Thymus (tissue), 11 donors: ENCODE data around the gene IRF8. TPM values are rescaled to one million over a fixed set of nuclear protein-coding genes. Genes with fewer than 3 reads are reported as not detected.
"Not testable (repeated sequence)": the region's sequence is repeated elsewhere in the genome, so short reads cannot be mapped to it uniquely, and the experiment has no call there.

Experiments
- DNase-seq, 9 donors: peaks; one replicate each; pipeline ENCODE4 v3.0.0-alpha.2; 2013; ENCODE audit warnings: low spot score in 9 of 9, low read depth in 6 of 9, missing footprints in 1 of 9
- H3K27ac ChIP-seq, 2 donors: one replicate each; pipeline ENCODE4 v1.5.1; 2013; ENCODE audit warnings: control low read depth in 1 of 2, low read depth in 1 of 2, low read length in 1 of 2, mild to moderate bottlenecking in 1 of 2, moderate library complexity in 1 of 2
- H3K27me3 ChIP-seq, 2 donors: one replicate each; pipeline ENCODE4 v1.5.1; 2013; ENCODE audit warnings: low read length in 1 of 2; ENCODE audit not compliant: control insufficient read depth in 2 of 2, insufficient read depth in 1 of 2
- H3K36me3 ChIP-seq, 2 donors: one replicate each; pipeline ENCODE4 v1.5.1; 2013; ENCODE audit warnings: low read length in 1 of 2, mild to moderate bottlenecking in 1 of 2, moderate library complexity in 1 of 2; ENCODE audit not compliant: control insufficient read depth in 2 of 2, insufficient read depth in 2 of 2
- H3K4me1 ChIP-seq, 2 donors: one replicate each; pipeline ENCODE4 v1.5.1; 2013; ENCODE audit warnings: low read length in 2 of 2; ENCODE audit not compliant: control insufficient read depth in 2 of 2, insufficient read depth in 2 of 2
- H3K4me3 ChIP-seq, 2 donors: one replicate each; pipeline ENCODE4 v1.5.1; 2013; ENCODE audit warnings: low read length in 2 of 2, control low read depth in 1 of 2, mild to moderate bottlenecking in 1 of 2
- H3K9me3 ChIP-seq, 2 donors: one replicate each; pipeline ENCODE4 v1.5.1; 2013; ENCODE audit warnings: low read length in 1 of 2, mild to moderate bottlenecking in 1 of 2; ENCODE audit not compliant: control insufficient read depth in 2 of 2, insufficient read depth in 1 of 2
- WGBS: extraction: QIAGEN DNeasy Blood & Tissue Kit; methylation state at CpG from one replicate; pipeline ENCODE4 v1.1.7; 2013; 5-methylcytosine and 5-hydroxymethylcytosine counted together
- polyA plus RNA-seq: library from polyadenylated mRNA; stranded (reverse); fragments of 200-250 nt; gene quantifications from one replicate; pipeline ENCODE4 v1.2.3, GENCODE V29; 2013
- total RNA-seq: library from RNA; stranded (reverse); fragments of 120-200 nt; gene quantifications from one replicate; pipeline ENCODE4 v1.2.4, GENCODE V29; 2013
- donor health status: healthy.

IRF8 gene
- total and polyA plus RNA-seq, 2 donors: 38.8 to 119 TPM

- H3K4me3 ChIP-seq, DNase-seq, H3K27ac ChIP-seq, H3K27me3 ChIP-seq, H3K9me3 ChIP-seq, H3K4me1 ChIP-seq, H3K36me3 ChIP-seq: not testable (repeated sequence)
- WGBS: 87% methylated on average over 4 of the region's 5 CpGs
These were observed 24.9 kb upstream of the IRF8 start for GRCh38 chr16:85874031-85874430.

GRCh38 chr16:85878407-85878806 is 20.6 kb upstream of the IRF8 start:
- H3K36me3 ChIP-seq: no peaks in the 10 kb centered on the region
- no peaks in the 10 kb centered on the region for H3K9me3 ChIP-seq
- H3K4me3 ChIP-seq: no peak overlapping the region
- DNase-seq: no peak
- H3K27ac ChIP-seq: no peak overlapping the region
- WGBS: 97% methylated on average over 5 of the region's 5 CpGs
- H3K4me1 ChIP-seq: no peaks in the 10 kb centered on the region
- H3K27me3 ChIP-seq: no peaks in the 10 kb centered on the region

- Histone ChIP-seq H3K9me3 (no peaks in the 10 kb centered on the region), H3K4me1 (no peaks in the 10 kb centered on the region), H3K27me3 (peaks cover 0 to 2% of the 10 kb centered on the region in 2 donors), H3K4me3 (no peak overlapping the region), H3K27ac (no peak overlapping the region), H3K36me3 (no peaks in the 10 kb centered on the region)
- no peak for DNase-seq
- WGBS: 64% methylated on average over 5 of the region's 5 CpGs
These were observed 20.1 kb upstream of the IRF8 start for GRCh38 chr16:85878875-85879274.

- WGBS: 84% methylated on average over 6 of the region's 6 CpGs
- Histone ChIP-seq H3K4me1 (no peaks in the 10 kb centered on the region), H3K4me3 (no peak overlapping the region), H3K36me3 (no peaks in the 10 kb centered on the region), H3K9me3 (no peaks in the 10 kb centered on the region), H3K27ac (no peak overlapping the region), H3K27me3 (peaks cover 0 to 6% of the 10 kb centered on the region in 2 donors)
- DNase-seq: no peak
These were observed 19.4 kb upstream of the IRF8 start for GRCh38 chr16:85879549-85879948.

DNA sequence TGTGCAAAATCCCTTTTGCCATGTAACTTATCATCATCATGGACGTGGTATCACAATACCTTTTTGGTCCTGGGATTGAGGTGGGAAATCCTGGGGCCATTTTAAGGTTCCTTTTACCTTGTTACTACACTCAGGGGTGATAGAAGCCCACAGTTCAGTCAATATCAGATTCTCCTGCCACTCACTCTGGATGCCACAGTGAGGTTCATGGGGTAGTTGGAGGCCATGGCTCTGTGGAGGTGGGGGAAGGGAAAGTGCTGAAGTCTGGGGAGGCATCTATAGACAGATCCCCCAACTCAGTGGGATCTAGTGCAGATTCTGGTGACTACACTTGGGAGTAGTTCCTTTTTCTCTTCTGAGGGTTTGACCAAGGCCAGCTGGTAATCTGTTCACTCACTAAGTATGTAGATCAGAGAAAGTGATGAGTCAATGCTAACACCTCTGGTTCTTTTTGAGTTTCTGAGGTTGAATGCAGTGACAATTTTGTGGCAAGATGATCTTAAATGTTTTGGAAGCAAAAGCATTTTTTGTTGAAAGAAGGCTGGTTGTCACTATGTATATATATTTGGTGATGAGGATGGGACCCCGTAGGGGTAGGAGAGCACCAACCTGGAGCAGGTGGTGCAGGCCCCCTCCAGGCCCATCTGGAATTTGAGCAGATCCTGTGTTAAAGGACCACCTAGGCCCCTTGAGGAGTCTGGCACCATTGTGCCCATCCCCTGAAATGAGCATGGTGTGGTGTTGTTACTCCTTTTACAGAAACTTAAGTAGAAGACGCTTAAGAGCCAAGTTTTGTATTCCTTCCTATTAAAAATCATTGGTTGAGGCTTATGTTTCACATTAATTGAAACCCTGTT is 18.8 kb upstream of the IRF8 start:
- H3K4me1 ChIP-seq: no peaks in the 10 kb centered on the region
- 93% methylated on average over 3 of the region's 3 CpGs for WGBS

DNA sequence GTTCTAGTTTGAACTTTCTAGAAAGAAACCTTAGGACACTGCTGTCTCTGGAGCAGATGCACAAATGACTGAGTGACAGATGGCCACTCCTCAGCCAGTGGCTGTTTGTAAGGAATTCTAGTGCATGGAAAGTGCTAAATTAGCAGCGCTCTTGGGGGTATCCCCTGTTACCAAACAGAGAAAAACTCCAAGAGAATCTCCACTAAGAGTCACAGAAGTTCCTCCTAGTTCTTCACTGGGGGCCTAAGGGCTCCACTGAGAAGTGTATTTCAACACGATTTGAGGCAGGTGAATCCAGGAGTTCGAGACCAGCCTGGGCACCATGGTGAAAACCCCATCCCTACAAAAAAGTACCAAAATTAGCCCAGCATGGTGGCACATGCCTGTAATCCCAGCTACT is 18.1 kb upstream of the IRF8 start:
- H3K4me3 ChIP-seq: no peak overlapping the region
- H3K36me3 ChIP-seq: no peaks in the 10 kb centered on the region
- H3K9me3 ChIP-seq: no peaks in the 10 kb centered on the region
- WGBS: 97% methylated on average over 3 of the region's 3 CpGs
- no peaks in the 10 kb centered on the region for H3K4me1 ChIP-seq
- no peak overlapping the region for H3K27ac ChIP-seq
- H3K27me3 ChIP-seq: peaks cover 0 to 8% of the 10 kb centered on the region in 2 donors
- no peak for DNase-seq

More for the DNA sequence above, 18.8 kb upstream of the IRF8 start:
- Histone ChIP-seq H3K36me3 (no peaks in the 10 kb centered on the region), H3K27ac (no peak overlapping the region), H3K9me3 (no peaks in the 10 kb centered on the region), H3K27me3 (peaks cover 0 to 8% of the 10 kb centered on the region in 2 donors), H3K4me3 (no peak overlapping the region)
- no peak for DNase-seq

GRCh38 chr16:85881436-85881835 is 17.5 kb upstream of the IRF8 start:
- DNase-seq: no peak
- H3K9me3 ChIP-seq: no peaks in the 10 kb centered on the region
- no peaks in the 10 kb centered on the region for H3K36me3 ChIP-seq
- H3K27me3 ChIP-seq: peaks cover 0 to 8% of the 10 kb centered on the region in 2 donors
- no peak overlapping the region for H3K4me3 ChIP-seq
- 66% methylated on average over 3 of the region's 3 CpGs for WGBS
- H3K27ac ChIP-seq: no peak overlapping the region
- H3K4me1 ChIP-seq: no peaks in the 10 kb centered on the region

DNA sequence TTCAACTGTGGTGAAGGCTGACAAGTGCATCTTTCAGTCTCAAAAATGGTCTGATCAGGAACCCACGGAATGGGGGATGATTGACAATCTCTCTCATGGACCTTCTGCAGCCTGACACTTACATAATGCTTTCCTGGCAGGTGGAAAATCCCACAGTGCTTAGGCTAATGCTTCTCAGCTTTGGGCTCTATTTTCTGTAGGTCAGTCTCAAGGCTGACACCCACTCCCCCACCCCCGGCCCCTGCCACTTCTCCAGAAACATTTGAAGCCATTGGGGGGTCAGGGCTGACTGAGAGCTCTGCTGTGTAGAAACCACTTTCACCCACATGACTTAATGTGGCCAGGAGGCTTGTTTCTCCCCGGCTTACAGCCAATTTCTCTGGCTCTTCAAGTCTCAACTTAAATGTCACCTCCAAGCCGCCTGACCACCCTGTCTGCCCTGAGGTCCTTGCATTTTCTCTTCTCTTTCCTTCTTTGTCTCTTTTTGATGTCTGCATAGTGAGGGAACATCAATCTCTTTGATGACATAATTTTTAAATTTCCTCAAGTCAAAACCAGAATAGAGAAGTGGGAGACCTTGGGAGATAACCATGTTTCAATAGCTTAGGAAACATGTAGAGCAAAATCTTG is 16.7 kb upstream of the IRF8 start:
- H3K36me3 ChIP-seq: no peaks in the 10 kb centered on the region
- H3K9me3 ChIP-seq: no peaks in the 10 kb centered on the region
- no peaks in the 10 kb centered on the region for H3K4me1 ChIP-seq
- WGBS: 71% methylated on average over 4 of the region's 4 CpGs
- peaks cover 0 to 10% of the 10 kb centered on the region in 2 donors for H3K27me3 ChIP-seq
- DNase-seq: no peak
- no peak overlapping the region for H3K27ac ChIP-seq
- no peak overlapping the region for H3K4me3 ChIP-seq

DNA sequence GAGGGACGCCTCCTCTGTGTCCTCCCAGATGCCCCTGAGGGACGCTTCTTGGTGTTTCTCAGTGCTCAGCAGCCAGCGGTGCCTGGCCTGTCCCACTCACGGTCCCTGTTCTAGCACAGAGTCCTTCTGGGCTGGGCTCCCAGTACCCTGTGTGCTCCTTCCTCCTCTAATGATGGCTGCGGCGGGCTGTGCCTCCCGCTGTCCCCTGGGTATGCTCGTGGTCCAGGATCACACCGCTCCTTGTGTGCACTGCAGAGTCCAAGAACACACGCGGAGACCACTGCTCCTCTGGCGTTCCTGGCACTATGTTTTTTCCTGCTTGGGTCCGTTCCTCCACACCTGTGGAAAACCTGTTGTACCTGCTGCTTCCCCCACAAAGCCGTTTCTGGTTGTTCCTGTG is 15.1 kb upstream of the IRF8 start:
- Histone ChIP-seq H3K36me3 (no peaks in the 10 kb centered on the region), H3K9me3 (no peaks in the 10 kb centered on the region), H3K27me3 (peaks cover 2 to 10% of the 10 kb centered on the region in 2 donors), H3K4me3 (no peak overlapping the region), H3K27ac (no peak overlapping the region), H3K4me1 (peaks cover 0 to 1% of the 10 kb centered on the region in 2 donors)
- DNase-seq: no peak
- 95% methylated on average over 14 of the region's 14 CpGs for WGBS
